Neural progenitor cell (in vitro differentiated cells): Measurements from ENCODE around the gene RELA. TPM values are rescaled to one million over a fixed set of nuclear protein-coding genes. Genes with fewer than 3 reads are reported as not detected.

ENCODE experiments used
- DNase-seq: peaks from one replicate; pipeline ENCODE4 v3.0.0-alpha.2; 2016; ENCODE audit warnings: low spot score
- H2AFZ ChIP-seq: fragments of 200-600 bp; sonication (generic); replicated peaks from 2 replicates; pipeline ENCODE4 v1.6.1; 2016; ENCODE audit warnings: antibody characterized with exemption
- H3F3A ChIP-seq: fragments of 200-600 bp; sonication (generic); 2 replicates; pipeline ENCODE4 v1.6.1; 2016; ENCODE audit warnings: antibody characterized with exemption, low read depth
- H3K27ac ChIP-seq: fragments of 200-600 bp; sonication (generic); 2 replicates; pipeline ENCODE4 v1.5.1; 2016; ENCODE audit warnings: mild to moderate bottlenecking
- H3K27me3 ChIP-seq: fragments of 200-600 bp; sonication (generic); 2 replicates; pipeline ENCODE4 v1.6.1; 2016; ENCODE audit warnings: mild to moderate bottlenecking, moderate library complexity
- H3K36me3 ChIP-seq: fragments of 200-600 bp; sonication (generic); 2 replicates; pipeline ENCODE4 v1.5.1; 2016
- H3K4me1 ChIP-seq: fragments of 200-600 bp; sonication (generic); 2 replicates; pipeline ENCODE4 v1.6.1; 2016; ENCODE audit warnings: mixed run types
- H3K4me2 ChIP-seq: fragments of 200-600 bp; sonication (generic); 2 replicates; pipeline ENCODE4 v1.6.1; 2016
- H3K4me3 ChIP-seq: fragments of 200-600 bp; sonication (generic); 2 replicates; pipeline ENCODE4 v1.5.1; 2016
- H3K79me2 ChIP-seq: fragments of 200-600 bp; sonication (generic); 2 replicates; pipeline ENCODE4 v1.6.1; 2016; ENCODE audit warnings: low read depth
- H3K9ac ChIP-seq: fragments of 200-600 bp; sonication (generic); 2 replicates; pipeline ENCODE4 v1.6.1; 2016
- H3K9me3 ChIP-seq: fragments of 200-600 bp; sonication (generic); 2 replicates; pipeline ENCODE4 v1.5.1; 2016; ENCODE audit warnings: low read depth
- H4K20me1 ChIP-seq: fragments of 200-600 bp; sonication (generic); 2 replicates; pipeline ENCODE4 v1.6.1; 2016; ENCODE audit warnings: low read depth
- H3K27ac Mint-ChIP-seq: 3 replicates; pipeline ENCODE4 v1.8.0; 2021; ENCODE audit warnings: mixed read lengths
- H3K27me3 Mint-ChIP-seq: 2 replicates; pipeline ENCODE4 v1.8.0; 2022; ENCODE audit warnings: low read depth, mild to moderate bottlenecking, inconsistent platforms, moderate library complexity, mixed read lengths; ENCODE audit not compliant: insufficient read depth
- H3K36me3 Mint-ChIP-seq: 3 replicates; pipeline ENCODE4 v1.8.0; 2021; ENCODE audit warnings: mixed read lengths
- H3K4me1 Mint-ChIP-seq: 3 replicates; pipeline ENCODE4 v1.8.0; 2021; ENCODE audit warnings: mixed read lengths
- H3K4me3 Mint-ChIP-seq: 3 replicates; pipeline ENCODE4 v1.8.0; 2021; ENCODE audit warnings: mild to moderate bottlenecking, moderate library complexity, mixed read lengths
- H3K9me3 Mint-ChIP-seq: 3 replicates; pipeline ENCODE4 v1.8.0; 2020; ENCODE audit warnings: mixed read lengths
- CTCF ChIP-seq: fragments of 200-600 bp; sonication (generic); IDR thresholded peaks from 2 replicates; pipeline ENCODE4 v1.5.1; 2017; ENCODE audit warnings: antibody characterized with exemption, mild to moderate bottlenecking
- EZH2 ChIP-seq: fragments of 200-600 bp; sonication (generic); IDR thresholded peaks from 2 replicates; pipeline ENCODE4 v1.6.1; 2017; ENCODE audit warnings: antibody characterized with exemption, mild to moderate bottlenecking, moderate library complexity
- EZH2phosphoT487 ChIP-seq: fragments of 200-600 bp; sonication (generic); IDR thresholded peaks from 2 replicates; pipeline ENCODE4 v1.6.1; 2017; ENCODE audit warnings: antibody characterized with exemption
- total RNA-seq: library from RNA; depleted of rRNA; stranded (reverse); fragments of >200 nt; gene quantifications from 2 replicates; pipeline ENCODE4 v1.2.3, GENCODE V29; 2015; ENCODE audit warnings: low replicate concordance

RELA gene
- total RNA-seq, 1 donor from 2014 or later = 11.0 TPM

GRCh38 chr11:65629579-65629978 lies 33.1 kb downstream of the RELA start:
- peaks cover 4% of the 10 kb centered on the region for H3F3A ChIP-seq
- H3K4me3 ChIP-seq = no peak overlapping the region
- no peak for DNase-seq
- TF ChIP-seq EZH2phosphoT487 (no peak), EZH2 (no peak), CTCF (no peak)
- no peak overlapping the region for H2AFZ ChIP-seq
- H3K4me2 ChIP-seq = no peak overlapping the region
- H3K36me3 ChIP-seq = no peaks in the 10 kb centered on the region
- no peaks in the 10 kb centered on the region for H3K79me2 ChIP-seq
- no peaks in the 10 kb centered on the region for H3K9me3 Mint-ChIP-seq
- H3K27me3 ChIP-seq = no peaks in the 10 kb centered on the region
- H3K9ac ChIP-seq = no peak overlapping the region
- no peaks in the 10 kb centered on the region for H3K4me1 ChIP-seq
- H3K27ac Mint-ChIP-seq = no peak overlapping the region
- H3K9me3 ChIP-seq = no peaks in the 10 kb centered on the region
- peaks cover 9% of the 10 kb centered on the region for H3K36me3 Mint-ChIP-seq
- peaks cover 2% of the 10 kb centered on the region for H3K27me3 Mint-ChIP-seq
- H4K20me1 ChIP-seq = no peaks in the 10 kb centered on the region
- no peak overlapping the region for H3K27ac ChIP-seq
- H3K4me1 Mint-ChIP-seq = peaks cover 5% of the 10 kb centered on the region
- no peak overlapping the region for H3K4me3 Mint-ChIP-seq

GRCh38 chr11:65627202-65627601 lies 35.5 kb downstream of the RELA start:
- Mint-ChIP-seq H3K27ac (no peak overlapping the region), H3K27me3 (peaks cover 2% of the 10 kb centered on the region), H3K9me3 (no peaks in the 10 kb centered on the region), H3K4me1 (peaks cover 5% of the 10 kb centered on the region), H3K36me3 (peaks cover 13% of the 10 kb centered on the region), H3K4me3 (no peak overlapping the region)
- no peak overlapping the region for H2AFZ ChIP-seq
- DNase-seq = no peak
- no peaks in the 10 kb centered on the region for H3K4me1 ChIP-seq
- no peak overlapping the region for H3K9ac ChIP-seq
- no peak overlapping the region for H3K4me2 ChIP-seq
- no peak overlapping the region for H3K27ac ChIP-seq
- no peaks in the 10 kb centered on the region for H3K9me3 ChIP-seq
- H3K27me3 ChIP-seq = no peaks in the 10 kb centered on the region
- H3K36me3 ChIP-seq = no peaks in the 10 kb centered on the region
- peaks cover 4% of the 10 kb centered on the region for H3F3A ChIP-seq
- H3K79me2 ChIP-seq = no peaks in the 10 kb centered on the region
- TF ChIP-seq EZH2 (no peak), CTCF (no peak), EZH2phosphoT487 (no peak)
- no peaks in the 10 kb centered on the region for H4K20me1 ChIP-seq
- H3K4me3 ChIP-seq = no peak overlapping the region

GRCh38 chr11:65625628-65626342 lies 36.9 kb downstream of the RELA start:
- Histone ChIP-seq H4K20me1 (no peaks in the 10 kb centered on the region), H3K27ac (no peak overlapping the region), H3K4me3 (no peak overlapping the region), H3K4me2 (no peak overlapping the region), H2AFZ (no peak overlapping the region), H3K9ac (no peak overlapping the region), H3K36me3 (no peaks in the 10 kb centered on the region), H3K4me1 (no peaks in the 10 kb centered on the region), H3K79me2 (no peaks in the 10 kb centered on the region), H3F3A (peaks cover 4% of the 10 kb centered on the region), H3K27me3 (no peaks in the 10 kb centered on the region), H3K9me3 (no peaks in the 10 kb centered on the region)
- Mint-ChIP-seq H3K36me3 (peaks cover 11% of the 10 kb centered on the region), H3K9me3 (no peaks in the 10 kb centered on the region), H3K27me3 (peaks cover 5% of the 10 kb centered on the region), H3K4me1 (peaks cover 5% of the 10 kb centered on the region), H3K27ac (no peak overlapping the region), H3K4me3 (no peak overlapping the region)
- no peak for TF ChIP-seq EZH2
- peak; percentile 55 for TF ChIP-seq CTCF
- peak; percentile 72 for DNase-seq
